Hepatocyte (in vitro differentiated cells): ENCODE measurements around the gene GRAMD1A.
"Not testable (repeated sequence)": the region's sequence is repeated elsewhere in the genome, so short reads cannot be mapped to it uniquely, and the experiment has no call there.

Experiments used
- EZH2 ChIP-seq: fragments of 200-600 bp; sonication (generic); IDR thresholded peaks from 2 replicates; pipeline ENCODE4 v1.6.1; 2016; ENCODE audit warnings: antibody characterized with exemption, mild to moderate bottlenecking, borderline replicate concordance
- EZH2phosphoT487 ChIP-seq: fragments of 200-600 bp; sonication (generic); IDR thresholded peaks from one replicate; pipeline ENCODE4 v1.6.1; 2018; ENCODE audit warnings: antibody characterized with exemption, mild to moderate bottlenecking, low read depth, moderate library complexity; ENCODE audit not compliant: unreplicated experiment, severe bottlenecking

GRCh38 chr19:34970185-34970780, 29.8 kb upstream of the GRAMD1A start:
- not testable (repeated sequence) for TF ChIP-seq EZH2, EZH2phosphoT487
